Left renal pelvis (tissue), 4 donors: ENCODE data around the gene SFMBT2. TPM values are rescaled to one million over a fixed set of nuclear protein-coding genes. Genes with fewer than 3 reads are reported as not detected.
"Not testable (repeated sequence)": the region's sequence is repeated elsewhere in the genome, so short reads cannot be mapped to it uniquely, and the experiment has no call there.

Experiments
- DNase-seq, 4 donors: peaks; one replicate each; pipeline ENCODE4 v3.0.0-alpha.2; 2013; ENCODE audit warnings: low read depth in 4 of 4, low spot score in 3 of 4
- polyA plus RNA-seq, 4 donors: library from polyadenylated mRNA; unstranded; fragments of 120-200 nt; gene quantifications; one replicate each; pipeline ENCODE4 v1.2.1, GENCODE V29; 2013; ENCODE audit not compliant: insufficient read length in 4 of 4

Gene SFMBT2
- polyA plus RNA-seq, 4 donors = 6.3 to 10.3 (median 7.3) TPM

DNA sequence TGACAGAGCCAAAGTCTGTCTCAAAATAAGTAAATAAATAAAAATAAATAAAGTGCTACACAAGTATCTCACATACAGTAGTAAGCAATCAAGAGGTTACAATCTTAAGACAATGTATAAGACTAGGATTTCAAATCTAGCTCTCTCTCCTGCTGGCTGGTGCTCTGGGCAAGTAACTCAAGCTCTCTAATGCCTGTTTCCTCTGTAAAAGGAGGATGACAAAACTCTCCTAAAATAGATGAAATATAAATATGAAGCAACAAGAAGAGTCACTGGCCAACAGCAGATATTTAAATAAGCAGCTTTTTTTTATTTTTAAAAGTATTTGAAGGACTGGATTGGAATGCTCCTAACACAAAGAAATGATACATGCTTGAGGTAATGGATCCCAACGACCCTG lies 7.2 kb downstream of the SFMBT2 start:
- no peak for DNase-seq

GRCh38 chr10:7401782-7402181 lies 9.1 kb downstream of the SFMBT2 start:
- no peak for DNase-seq

GRCh38 chr10:7401156-7401555 lies 9.7 kb downstream of the SFMBT2 start:
- DNase-seq = no peak

DNA sequence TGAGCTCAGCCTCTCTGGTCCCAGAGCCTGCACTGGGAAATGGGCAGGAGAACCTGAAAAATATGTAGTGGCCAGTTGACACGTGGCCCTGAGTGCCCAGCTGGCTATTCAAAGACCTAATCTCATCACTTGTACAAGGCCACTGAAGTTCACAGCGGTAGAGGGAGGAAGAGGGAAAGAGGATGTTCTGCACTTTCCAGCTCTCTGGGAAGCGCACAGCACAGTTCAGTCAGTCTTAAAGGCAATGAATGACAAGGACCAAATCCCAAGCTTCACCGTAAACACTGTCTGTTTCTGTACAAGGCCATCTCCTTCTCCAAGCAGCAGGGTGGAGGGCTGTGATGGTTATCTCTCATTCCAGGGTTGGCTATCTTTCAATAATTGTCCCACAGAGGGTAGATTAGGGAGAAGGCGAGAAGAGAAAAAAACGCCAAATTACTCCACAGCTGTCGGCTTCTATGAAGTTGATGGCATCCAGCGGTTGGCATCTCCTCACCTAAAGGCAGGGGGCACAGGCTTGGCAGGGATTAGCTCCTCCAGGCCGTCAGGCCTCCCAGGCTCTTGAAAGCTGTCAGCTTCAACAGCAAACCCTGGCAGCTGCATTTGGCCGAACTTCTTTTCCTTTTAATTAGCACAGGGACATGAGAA lies 10.6 kb downstream of the SFMBT2 start:
- no peak for DNase-seq

GRCh38 chr10:7399533-7399932 lies 11.3 kb downstream of the SFMBT2 start:
- no peak for DNase-seq

- DNase-seq = no peak
Measured at GRCh38 chr10:7397049-7398035, 13.5 kb downstream of the SFMBT2 start.

DNA sequence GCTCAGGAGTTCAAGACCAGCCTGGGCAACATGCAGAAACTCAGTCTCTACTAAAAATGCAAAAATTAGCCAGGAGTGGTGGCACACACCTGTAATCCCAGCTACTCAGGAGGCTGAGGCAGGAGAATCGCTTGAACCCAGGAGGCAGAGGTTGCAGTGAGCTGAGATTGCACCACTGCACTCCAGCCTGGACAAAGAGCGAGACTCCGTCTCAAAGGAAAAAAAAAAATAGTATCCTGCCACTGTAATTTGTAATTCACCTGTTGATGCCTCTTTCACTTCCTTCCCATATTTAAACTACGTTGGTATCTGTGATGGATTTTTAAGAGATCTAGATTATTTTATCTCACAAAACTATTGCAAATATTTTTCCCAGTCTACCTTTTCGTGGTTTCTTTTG lies 18.5 kb downstream of the SFMBT2 start:
- not testable (repeated sequence) for DNase-seq

DNA sequence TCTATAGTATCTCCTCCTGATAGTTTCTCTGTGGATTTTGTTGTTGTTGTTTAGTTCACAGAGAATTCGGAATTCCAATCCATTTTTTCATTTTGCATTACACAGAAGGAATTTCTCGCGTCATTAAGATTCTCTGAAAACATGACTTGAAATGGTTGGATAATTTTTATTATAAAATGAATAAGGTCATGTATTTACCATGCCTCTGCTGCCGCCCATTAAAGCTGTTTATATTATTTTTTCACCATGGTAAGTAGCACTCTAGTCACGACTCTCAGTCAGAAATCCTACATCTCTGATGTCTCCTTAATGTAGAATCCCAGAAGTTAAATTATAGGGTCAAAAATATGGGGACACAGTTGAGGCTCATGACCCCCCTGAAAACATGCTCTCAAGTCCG lies 19.1 kb downstream of the SFMBT2 start:
- no peak for DNase-seq

DNA sequence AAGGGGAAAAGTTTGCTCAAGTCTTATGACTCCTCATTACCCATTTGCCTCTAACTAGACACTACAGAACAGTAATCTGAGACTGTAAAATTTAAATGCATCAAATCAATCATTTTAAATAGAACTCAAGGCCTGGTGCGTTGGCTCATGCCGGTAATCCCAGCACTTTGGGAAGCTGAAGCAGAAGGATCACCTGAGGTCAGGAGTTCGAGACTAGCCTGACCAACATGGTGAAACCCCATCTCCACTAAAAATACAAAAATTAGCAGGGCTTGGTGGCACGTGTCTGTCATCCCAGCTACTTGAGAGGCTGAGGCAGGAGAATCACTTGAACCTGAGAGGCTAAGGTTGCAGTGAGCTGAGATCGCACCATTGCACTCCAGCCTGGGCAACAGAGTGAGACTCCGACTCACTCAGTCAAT lies 20.1 kb downstream of the SFMBT2 start:
- DNase-seq = not testable (repeated sequence)

DNA sequence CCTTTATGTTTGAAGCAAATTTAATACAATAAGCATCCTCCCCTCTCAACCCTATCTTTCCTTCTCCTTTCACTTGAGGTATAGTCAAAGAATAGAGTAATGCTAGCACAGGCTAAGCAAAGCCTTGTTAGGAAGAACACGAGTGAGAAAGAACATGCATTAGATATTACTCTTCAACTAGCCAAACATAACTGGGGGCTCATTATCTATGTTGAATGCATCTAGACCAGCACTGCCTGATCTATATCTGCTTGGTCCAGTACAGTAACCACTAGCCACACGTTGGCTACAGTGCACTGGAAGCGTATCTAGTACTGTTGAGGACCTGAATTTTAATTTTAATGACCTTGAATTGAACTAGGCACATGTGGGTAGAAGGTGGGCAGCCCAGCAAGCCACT lies 21.0 kb downstream of the SFMBT2 start:
- DNase-seq = no peak

GRCh38 chr10:7389346-7389745 lies 21.5 kb downstream of the SFMBT2 start:
- no peak for DNase-seq

DNA sequence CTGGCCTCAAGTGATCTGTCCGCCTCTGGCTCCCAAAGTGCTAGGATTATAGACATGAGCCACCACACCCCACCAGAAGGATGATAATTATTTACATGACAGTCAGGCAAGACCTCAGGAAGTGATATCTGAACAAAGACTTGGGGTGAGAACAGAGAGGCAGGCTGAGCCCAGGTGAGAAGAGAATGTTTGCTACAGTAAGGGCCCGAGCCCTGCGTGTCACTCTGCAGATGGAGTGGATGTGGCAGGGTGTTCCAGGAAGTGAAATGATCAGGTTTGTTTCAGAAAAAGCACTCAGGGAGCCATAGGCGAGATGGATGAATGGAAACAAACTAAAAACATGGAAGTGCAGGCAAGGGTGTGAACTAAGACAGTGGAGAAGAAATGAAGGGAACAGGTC lies 22.2 kb downstream of the SFMBT2 start:
- DNase-seq = no peak

DNA sequence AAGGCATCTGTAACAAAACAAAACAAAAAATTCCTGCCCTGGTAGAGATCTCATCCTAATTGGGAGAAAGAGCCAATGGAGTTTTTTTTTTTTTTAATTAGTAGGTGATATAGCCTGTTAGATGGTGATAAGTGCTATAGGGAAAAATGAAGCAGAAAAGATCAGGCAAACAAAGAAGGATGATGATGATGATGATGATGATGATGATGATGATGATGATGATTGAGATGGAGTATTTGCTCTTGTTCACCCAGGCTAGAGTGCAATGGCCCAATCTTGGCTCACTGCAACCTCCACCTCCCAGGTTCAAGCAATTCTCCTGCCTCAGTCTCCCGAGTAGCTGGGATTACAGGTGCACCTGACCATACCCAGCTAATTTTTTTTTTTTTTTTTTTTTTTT lies 22.7 kb downstream of the SFMBT2 start:
- not testable (repeated sequence) for DNase-seq

GRCh38 chr10:7385114-7385513 lies 25.7 kb downstream of the SFMBT2 start:
- DNase-seq = no peak

DNA sequence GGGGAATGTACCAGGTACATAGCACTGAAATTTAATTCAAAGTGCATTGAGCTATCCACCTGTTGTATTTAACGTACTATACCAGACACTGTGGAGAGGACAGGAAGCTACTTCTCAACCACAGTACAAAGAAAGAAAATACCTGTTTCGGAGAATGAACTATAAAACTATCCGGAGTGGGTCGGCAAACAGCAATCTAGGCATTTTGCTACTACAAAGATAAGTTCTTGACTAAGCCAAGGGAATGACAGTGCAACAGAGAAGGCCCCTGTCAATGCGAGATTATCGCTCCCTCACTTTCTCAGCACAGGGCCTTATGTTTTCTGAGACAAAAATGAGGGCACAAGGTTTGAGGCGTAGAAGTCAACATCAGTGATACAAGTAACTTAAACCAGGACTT lies 27.4 kb downstream of the SFMBT2 start:
- no peak for DNase-seq

DNA sequence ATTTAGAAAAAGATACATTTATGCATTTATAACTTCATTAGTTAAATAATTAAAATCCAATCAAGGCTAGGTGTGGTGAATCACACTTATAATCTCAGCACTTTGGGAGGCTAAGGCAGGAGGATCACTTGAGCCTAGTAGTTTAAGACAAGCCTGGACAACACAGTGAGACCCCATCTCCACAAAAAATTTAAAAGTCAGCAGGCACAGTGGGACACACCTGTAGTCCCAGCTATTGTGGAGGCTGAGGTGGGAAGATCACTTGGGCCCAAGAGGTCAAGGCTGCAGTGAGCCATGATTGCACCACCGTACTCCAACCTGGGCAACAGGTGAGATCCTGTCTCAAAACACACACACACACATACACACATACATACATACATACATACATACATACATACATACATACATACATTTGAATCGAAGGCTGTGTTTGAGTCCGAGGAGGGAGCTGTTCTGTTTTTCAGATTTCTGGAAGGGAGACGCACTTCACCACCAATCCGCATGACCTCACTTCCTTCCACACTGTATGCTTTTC lies 30.1 kb downstream of the SFMBT2 start:
- DNase-seq = no peak

GRCh38 chr10:7378602-7379403 lies 32.0 kb downstream of the SFMBT2 start:
- no peak for DNase-seq

DNA sequence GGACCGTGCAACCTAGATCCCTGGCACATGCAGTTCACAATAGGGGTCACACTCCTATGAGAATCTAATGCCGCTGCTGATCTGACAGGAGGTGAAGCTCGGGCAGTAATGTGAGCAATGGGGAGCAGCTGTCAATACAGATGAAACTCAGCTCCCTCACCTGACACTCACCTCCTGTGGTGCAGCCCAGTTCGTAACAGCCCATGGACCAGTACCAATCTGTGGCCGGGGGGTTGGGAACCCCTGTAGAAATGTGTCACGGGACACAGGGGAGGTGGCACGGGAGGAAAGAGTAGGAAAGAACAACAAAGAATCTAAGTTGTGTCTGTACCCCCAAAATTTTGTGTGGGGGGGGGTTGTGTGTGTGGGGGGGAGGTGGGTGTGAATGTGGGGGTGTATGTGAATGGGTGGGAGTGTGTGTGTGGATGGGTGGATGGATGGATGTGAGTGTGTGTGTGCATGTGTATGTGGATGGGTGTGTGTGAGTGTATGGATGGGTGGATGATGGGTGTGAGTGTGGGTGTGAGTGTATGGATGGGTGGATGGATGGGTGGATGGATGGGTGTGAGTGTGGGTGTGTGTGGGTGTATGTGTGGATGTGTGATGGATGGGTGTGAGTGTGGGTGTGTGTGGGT lies 33.1 kb downstream of the SFMBT2 start:
- no peak for DNase-seq

DNA sequence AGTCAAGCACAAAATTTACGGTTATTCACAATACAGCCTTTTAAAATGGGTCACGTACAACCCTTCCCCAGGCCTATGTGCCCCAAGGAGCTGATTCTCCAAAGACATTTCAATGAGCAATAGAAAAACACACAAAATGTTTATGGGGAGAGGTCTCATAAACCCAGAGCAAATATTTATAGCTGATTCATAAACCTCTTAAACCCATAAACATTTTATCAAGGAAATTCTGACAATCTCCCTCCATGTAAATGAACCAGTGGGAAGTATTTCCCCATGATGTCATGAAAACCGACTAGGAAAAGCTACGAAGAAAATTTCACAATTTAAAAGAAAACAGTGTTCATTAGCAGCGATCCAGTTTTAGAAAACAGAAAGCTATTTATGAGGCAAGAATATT lies 36.0 kb downstream of the SFMBT2 start:
- DNase-seq = no peak

- DNase-seq = no peak
Measured at GRCh38 chr10:7373039-7373438, 37.8 kb downstream of the SFMBT2 start.
